HEK293 (cell line): ENCODE results near the gene LRP8.
A peak's percentile ranks its signal among the peaks of the same experiment; 100 is the strongest.

Experiments used
- GLI4 ChIP-seq: fragments of 450-650 bp; formaldehyde crosslinking; IDR thresholded peaks from 2 replicates; pipeline ENCODE4 v1.5.1; 2016; ENCODE audit warnings: missing biosample characterization, missing genetic modification characterization
- HOXC10 ChIP-seq: sonication (generic); formaldehyde crosslinking; IDR thresholded peaks from 2 replicates; pipeline ENCODE4 v1.8.1; 2023; ENCODE audit warnings: mild to moderate bottlenecking, missing genetic modification reagents
- INSM2 ChIP-seq: fragments of 450-650 bp; formaldehyde crosslinking; IDR thresholded peaks from 2 replicates; pipeline ENCODE4 v1.5.1; 2016; ENCODE audit warnings: missing biosample characterization, missing genetic modification characterization
- MZF1 ChIP-seq: fragments of 450-650 bp; formaldehyde crosslinking; IDR thresholded peaks from 2 replicates; pipeline ENCODE4 v1.5.1; 2017; ENCODE audit warnings: missing biosample characterization, missing genetic modification characterization, borderline replicate concordance
- PRDM10 ChIP-seq: fragments of 450-650 bp; formaldehyde crosslinking; IDR thresholded peaks from 2 replicates; pipeline ENCODE4 v1.5.1; 2016; ENCODE audit warnings: missing biosample characterization, missing genetic modification characterization
- REPIN1 ChIP-seq: fragments of 450-650 bp; formaldehyde crosslinking; IDR thresholded peaks from 2 replicates; pipeline ENCODE4 v1.5.1; 2017; ENCODE audit warnings: missing biosample characterization, missing genetic modification characterization, low read depth
- SETDB1 ChIP-seq: IDR thresholded peaks from one replicate; pipeline ENCODE4 v1.6.1; 2017; ENCODE audit warnings: mild to moderate bottlenecking, low read length, moderate library complexity, mixed read lengths; ENCODE audit not compliant: insufficient read length
- ZBTB17 ChIP-seq: fragments of 450-650 bp; formaldehyde crosslinking; IDR thresholded peaks from 2 replicates; pipeline ENCODE4 v1.5.1; 2016; ENCODE audit warnings: missing biosample characterization, missing genetic modification characterization
- ZBTB6 ChIP-seq: fragments of 450-650 bp; formaldehyde crosslinking; IDR thresholded peaks from 2 replicates; pipeline ENCODE4 v1.5.1; 2017; ENCODE audit warnings: missing biosample characterization, missing genetic modification characterization
- ZFP37 ChIP-seq: fragments of 450-650 bp; formaldehyde crosslinking; IDR thresholded peaks from 2 replicates; pipeline ENCODE4 v1.5.1; 2016; ENCODE audit warnings: missing biosample characterization, missing genetic modification characterization
- ZNF10 ChIP-seq: fragments of 450-650 bp; formaldehyde crosslinking; IDR thresholded peaks from 2 replicates; pipeline ENCODE4 v1.5.1; 2017; ENCODE audit warnings: missing biosample characterization, missing genetic modification characterization
- ZNF155 ChIP-seq: fragments of 450-650 bp; formaldehyde crosslinking; IDR thresholded peaks from 2 replicates; pipeline ENCODE4 v1.5.1; 2016; ENCODE audit warnings: missing biosample characterization, missing genetic modification characterization
- ZNF266 ChIP-seq: fragments of 450-650 bp; formaldehyde crosslinking; IDR thresholded peaks from 2 replicates; pipeline ENCODE4 v1.5.1; 2016; ENCODE audit warnings: missing biosample characterization, missing genetic modification characterization, low read depth
- ZNF354C ChIP-seq: fragments of 450-650 bp; formaldehyde crosslinking; IDR thresholded peaks from 2 replicates; pipeline ENCODE4 v1.5.1; 2016; ENCODE audit warnings: missing biosample characterization, missing genetic modification characterization, low read depth, borderline replicate concordance
- ZNF37A ChIP-seq: fragments of 450-650 bp; IDR thresholded peaks from 2 replicates; pipeline ENCODE4 v1.5.1; 2018; ENCODE audit warnings: missing biosample characterization, missing genetic modification characterization
- ZNF555 ChIP-seq: fragments of 450-650 bp; formaldehyde crosslinking; conservative IDR thresholded peaks from 2 replicates; pipeline ENCODE4 v1.5.1; 2017; ENCODE audit warnings: missing biosample characterization, mild to moderate bottlenecking, missing genetic modification characterization, inconsistent platforms
- ZNF664 ChIP-seq: fragments of 450-650 bp; formaldehyde crosslinking; IDR thresholded peaks from 2 replicates; pipeline ENCODE4 v1.5.1; 2016; ENCODE audit warnings: missing biosample characterization, missing genetic modification characterization
- ZNF677 ChIP-seq: fragments of 450-650 bp; IDR thresholded peaks from 2 replicates; pipeline ENCODE4 v1.5.0; 2018; ENCODE audit warnings: missing biosample characterization, mild to moderate bottlenecking, missing genetic modification characterization, moderate library complexity
- ZNF768 ChIP-seq: fragments of 450-650 bp; formaldehyde crosslinking; IDR thresholded peaks from 2 replicates; pipeline ENCODE4 v1.5.1; 2018; ENCODE audit warnings: missing biosample characterization, mild to moderate bottlenecking, missing genetic modification characterization
- ZNF785 ChIP-seq: fragments of 450-650 bp; formaldehyde crosslinking; IDR thresholded peaks from 2 replicates; pipeline ENCODE4 v1.5.1; 2016; ENCODE audit warnings: missing biosample characterization, missing genetic modification characterization
- ZNF791 ChIP-seq: fragments of 450-650 bp; formaldehyde crosslinking; IDR thresholded peaks from 2 replicates; pipeline ENCODE4 v1.5.1; 2016; ENCODE audit warnings: missing biosample characterization, missing genetic modification characterization
- ZSCAN16 ChIP-seq: fragments of 450-650 bp; formaldehyde crosslinking; IDR thresholded peaks from 2 replicates; pipeline ENCODE4 v1.5.1; 2016; ENCODE audit warnings: missing biosample characterization, missing genetic modification characterization
- TF ChIP-seq, protein P1 (sequence below): fragments of 450-650 bp; formaldehyde crosslinking; conservative IDR thresholded peaks from 2 replicates; pipeline ENCODE4 v1.5.1; 2016; ENCODE audit warnings: low read depth, missing biosample characterization, missing genetic modification characterization
- TF ChIP-seq, protein P2 (sequence below): fragments of 450-650 bp; formaldehyde crosslinking; IDR thresholded peaks from 2 replicates; pipeline ENCODE4 v1.5.0; 2017; ENCODE audit warnings: missing biosample characterization, missing genetic modification characterization, borderline replicate concordance
- TF ChIP-seq, protein P3 (sequence below): fragments of 450-650 bp; formaldehyde crosslinking; optimal IDR thresholded peaks from 2 replicates; pipeline ENCODE3; 2016; ENCODE audit warnings: missing biosample characterization, mild to moderate bottlenecking, missing genetic modification characterization

Gene LRP8

DNA sequence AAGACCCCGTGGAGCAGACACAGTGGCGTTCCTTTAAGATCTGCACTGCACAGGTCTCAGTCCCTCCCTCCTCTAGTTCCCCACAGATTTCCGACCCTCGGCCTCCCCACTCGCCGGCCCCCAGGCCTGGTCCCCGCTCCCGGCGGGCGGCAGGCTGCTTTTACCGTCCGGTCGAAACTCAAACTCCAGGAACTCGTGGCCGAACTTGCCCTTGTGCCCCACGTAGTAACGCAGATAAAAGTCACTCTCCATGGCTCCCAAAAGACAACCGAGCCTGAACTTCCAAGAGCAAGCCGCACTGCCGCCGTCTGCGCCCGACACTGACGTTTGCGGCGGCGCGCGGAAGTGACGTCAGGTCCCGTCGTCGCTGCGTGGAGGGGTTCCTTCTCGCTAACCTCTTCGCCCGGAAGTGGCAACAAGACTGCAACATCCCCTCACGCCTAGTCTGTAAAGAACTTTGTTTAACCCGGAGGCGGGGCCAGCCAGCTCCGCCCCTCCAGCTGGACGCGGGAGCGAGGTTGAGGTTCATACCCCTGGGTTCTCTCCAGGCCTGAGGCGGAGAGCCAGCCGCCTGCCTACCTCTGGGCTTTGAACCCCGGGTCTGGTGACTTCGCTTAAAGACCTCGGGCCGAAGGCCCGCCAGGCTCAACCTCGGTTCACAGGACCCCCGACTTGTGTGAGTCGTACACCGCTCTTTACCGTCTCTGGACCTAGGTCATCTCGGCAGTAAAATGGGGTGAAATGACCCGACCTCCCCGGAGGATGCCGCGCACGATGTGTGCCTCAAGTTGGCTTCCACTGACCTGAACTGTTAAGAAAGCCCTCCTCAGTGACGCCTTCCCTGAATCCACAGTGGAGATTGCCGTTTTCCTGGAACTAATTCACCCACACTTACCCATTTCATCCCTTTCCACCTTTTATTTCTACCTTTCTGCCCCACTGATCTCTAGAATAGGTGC lies 89.4 kb downstream of the LRP8 start, which contains the start of gene MAGOH (continued):
- 0 out of 2 replicates have a peak, but pooled peaks have one; percentile 16 for TF ChIP-seq GLI4 (tag by site-specific recombination)
- peak; percentile 90 for TF ChIP-seq PRDM10 (tag by site-specific recombination)
- no peak for TF ChIP-seq ZNF354C (tag by site-specific recombination)
- TF ChIP-seq, protein P1, sequence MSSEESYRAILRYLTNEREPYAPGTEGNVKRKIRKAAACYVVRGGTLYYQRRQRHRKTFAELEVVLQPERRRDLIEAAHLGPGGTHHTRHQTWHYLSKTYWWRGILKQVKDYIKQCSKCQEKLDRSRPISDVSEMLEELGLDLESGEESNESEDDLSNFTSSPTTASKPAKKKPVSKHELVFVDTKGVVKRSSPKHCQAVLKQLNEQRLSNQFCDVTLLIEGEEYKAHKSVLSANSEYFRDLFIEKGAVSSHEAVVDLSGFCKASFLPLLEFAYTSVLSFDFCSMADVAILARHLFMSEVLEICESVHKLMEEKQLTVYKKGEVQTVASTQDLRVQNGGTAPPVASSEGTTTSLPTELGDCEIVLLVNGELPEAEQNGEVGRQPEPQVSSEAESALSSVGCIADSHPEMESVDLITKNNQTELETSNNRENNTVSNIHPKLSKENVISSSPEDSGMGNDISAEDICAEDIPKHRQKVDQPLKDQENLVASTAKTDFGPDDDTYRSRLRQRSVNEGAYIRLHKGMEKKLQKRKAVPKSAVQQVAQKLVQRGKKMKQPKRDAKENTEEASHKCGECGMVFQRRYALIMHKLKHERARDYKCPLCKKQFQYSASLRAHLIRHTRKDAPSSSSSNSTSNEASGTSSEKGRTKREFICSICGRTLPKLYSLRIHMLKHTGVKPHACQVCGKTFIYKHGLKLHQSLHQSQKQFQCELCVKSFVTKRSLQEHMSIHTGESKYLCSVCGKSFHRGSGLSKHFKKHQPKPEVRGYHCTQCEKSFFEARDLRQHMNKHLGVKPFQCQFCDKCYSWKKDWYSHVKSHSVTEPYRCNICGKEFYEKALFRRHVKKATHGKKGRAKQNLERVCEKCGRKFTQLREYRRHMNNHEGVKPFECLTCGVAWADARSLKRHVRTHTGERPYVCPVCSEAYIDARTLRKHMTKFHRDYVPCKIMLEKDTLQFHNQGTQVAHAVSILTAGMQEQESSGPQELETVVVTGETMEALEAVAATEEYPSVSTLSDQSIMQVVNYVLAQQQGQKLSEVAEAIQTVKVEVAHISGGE (tag by site-specific recombination) = peak; percentile 95
- TF ChIP-seq ZNF785 (tag by site-specific recombination) = no peak
- no peak for TF ChIP-seq MZF1 (tag by site-specific recombination)
- TF ChIP-seq ZNF664 (tag by site-specific recombination) = no peak
- TF ChIP-seq ZNF10 = no peak
- TF ChIP-seq ZBTB6 (tag by site-specific recombination) = no peak
- TF ChIP-seq ZNF266 = no peak
- TF ChIP-seq SETDB1 = no peak
- no peak for TF ChIP-seq ZNF155 (tag by site-specific recombination)
- no peak for TF ChIP-seq ZNF791 (tag by site-specific recombination)
- TF ChIP-seq, protein P2, sequence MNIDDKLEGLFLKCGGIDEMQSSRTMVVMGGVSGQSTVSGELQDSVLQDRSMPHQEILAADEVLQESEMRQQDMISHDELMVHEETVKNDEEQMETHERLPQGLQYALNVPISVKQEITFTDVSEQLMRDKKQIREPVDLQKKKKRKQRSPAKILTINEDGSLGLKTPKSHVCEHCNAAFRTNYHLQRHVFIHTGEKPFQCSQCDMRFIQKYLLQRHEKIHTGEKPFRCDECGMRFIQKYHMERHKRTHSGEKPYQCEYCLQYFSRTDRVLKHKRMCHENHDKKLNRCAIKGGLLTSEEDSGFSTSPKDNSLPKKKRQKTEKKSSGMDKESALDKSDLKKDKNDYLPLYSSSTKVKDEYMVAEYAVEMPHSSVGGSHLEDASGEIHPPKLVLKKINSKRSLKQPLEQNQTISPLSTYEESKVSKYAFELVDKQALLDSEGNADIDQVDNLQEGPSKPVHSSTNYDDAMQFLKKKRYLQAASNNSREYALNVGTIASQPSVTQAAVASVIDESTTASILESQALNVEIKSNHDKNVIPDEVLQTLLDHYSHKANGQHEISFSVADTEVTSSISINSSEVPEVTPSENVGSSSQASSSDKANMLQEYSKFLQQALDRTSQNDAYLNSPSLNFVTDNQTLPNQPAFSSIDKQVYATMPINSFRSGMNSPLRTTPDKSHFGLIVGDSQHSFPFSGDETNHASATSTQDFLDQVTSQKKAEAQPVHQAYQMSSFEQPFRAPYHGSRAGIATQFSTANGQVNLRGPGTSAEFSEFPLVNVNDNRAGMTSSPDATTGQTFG = no peak
- 0 out of 2 replicates have a peak, but pooled peaks have one; percentile 11 for TF ChIP-seq INSM2
- peak; percentile 78 for TF ChIP-seq ZFP37
- no peak for TF ChIP-seq REPIN1
- no peak for TF ChIP-seq ZNF555
- TF ChIP-seq HOXC10 = no peak
- TF ChIP-seq ZNF768 (tag by site-specific recombination) = no peak
- TF ChIP-seq ZNF677 (tag by site-specific recombination) = no peak
- TF ChIP-seq, protein P3, sequence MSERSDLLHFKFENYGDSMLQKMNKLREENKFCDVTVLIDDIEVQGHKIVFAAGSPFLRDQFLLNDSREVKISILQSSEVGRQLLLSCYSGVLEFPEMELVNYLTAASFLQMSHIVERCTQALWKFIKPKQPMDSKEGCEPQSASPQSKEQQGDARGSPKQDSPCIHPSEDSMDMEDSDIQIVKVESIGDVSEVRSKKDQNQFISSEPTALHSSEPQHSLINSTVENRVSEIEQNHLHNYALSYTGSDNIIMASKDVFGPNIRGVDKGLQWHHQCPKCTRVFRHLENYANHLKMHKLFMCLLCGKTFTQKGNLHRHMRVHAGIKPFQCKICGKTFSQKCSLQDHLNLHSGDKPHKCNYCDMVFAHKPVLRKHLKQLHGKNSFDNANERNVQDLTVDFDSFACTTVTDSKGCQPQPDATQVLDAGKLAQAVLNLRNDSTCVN (tag by site-specific recombination) = peak; percentile 82
- peak; percentile 95 for TF ChIP-seq ZBTB17 (tag by site-specific recombination)
- no peak for TF ChIP-seq ZNF37A (tag by site-specific recombination)
- TF ChIP-seq ZSCAN16 (tag by site-specific recombination) = no peak
